ENCODE results near the gene TMEM245.

Gene TMEM245

DNA sequence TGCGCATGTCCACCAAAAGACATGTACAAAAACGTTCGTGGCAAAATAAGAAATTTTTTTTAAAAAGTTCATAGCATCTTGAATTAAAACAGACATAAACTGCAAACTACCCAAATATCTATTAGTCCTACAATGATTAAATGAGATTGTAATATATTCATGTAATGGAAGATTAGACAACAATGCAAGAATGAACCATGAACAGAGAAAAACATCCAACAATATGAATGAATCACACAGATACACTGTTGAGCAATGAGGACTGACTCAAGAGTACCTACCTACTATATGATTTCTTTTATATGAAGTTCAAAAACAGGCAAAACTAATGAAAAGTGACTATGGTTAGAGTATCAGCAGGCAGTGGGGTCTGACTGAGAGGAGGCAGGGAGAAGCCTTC lies 88.5 kb downstream of the TMEM245 start:
- DNase-seq = no peak

DNA sequence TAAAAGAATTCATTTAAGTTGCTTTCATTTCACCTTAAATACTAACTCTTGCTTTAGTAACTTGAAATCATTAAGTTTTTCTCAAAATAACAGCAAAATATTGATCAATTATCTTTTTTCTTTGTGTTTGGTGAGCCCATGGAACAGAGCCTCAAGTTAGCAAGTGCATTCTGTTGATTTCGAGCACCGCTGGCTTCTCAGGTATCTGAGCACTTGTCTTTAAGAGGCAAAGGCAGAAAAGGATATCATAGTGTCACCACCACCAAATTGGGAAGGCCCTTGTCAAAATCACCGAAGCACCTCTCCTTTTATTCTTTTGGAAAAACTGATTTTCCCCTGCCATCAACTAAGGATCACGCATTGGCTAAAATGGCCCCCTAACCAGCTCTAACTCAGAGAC lies 89.3 kb downstream of the TMEM245 start:
- no peak for DNase-seq

DNA sequence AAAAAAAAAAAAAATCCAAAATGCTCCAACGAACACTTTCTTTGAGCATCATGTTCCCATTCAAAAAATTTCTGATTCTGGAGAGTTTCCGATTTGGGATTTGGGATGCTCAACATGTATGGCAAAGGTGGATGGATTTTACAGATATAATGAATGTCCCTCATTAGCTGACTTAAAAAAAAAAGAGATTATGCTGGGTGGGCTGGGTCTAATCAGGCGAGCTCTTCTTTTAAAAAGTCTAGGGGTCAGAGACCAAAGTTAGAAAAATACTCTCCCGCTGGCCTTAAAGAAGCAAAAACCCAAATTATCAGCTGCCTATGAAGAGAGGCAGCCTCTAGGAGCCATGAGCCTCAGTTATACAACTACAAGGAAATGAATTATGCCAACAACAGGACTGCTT lies 91.3 kb downstream of the TMEM245 start:
- no peak for DNase-seq

DNA sequence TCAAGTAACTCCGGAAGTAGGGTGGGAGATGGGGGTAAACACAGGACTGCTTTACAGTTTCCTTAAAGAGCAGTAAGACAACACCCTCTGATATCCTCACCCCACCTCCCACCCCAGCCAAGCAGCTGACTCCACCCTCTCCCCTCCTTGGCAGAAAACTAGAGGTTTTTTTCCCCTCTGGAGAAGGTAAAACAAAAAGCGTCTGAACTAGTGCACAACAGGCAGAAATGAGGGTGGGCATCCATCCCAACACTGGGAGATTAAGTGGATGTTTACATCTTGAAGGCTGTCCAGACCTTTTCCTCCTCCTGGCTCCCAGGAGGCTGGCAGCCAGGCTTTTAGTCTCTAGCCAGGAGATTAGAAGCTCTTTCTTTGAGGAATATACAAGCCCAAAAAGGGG lies 92.6 kb downstream of the TMEM245 start:
- no peak for DNase-seq

DNA sequence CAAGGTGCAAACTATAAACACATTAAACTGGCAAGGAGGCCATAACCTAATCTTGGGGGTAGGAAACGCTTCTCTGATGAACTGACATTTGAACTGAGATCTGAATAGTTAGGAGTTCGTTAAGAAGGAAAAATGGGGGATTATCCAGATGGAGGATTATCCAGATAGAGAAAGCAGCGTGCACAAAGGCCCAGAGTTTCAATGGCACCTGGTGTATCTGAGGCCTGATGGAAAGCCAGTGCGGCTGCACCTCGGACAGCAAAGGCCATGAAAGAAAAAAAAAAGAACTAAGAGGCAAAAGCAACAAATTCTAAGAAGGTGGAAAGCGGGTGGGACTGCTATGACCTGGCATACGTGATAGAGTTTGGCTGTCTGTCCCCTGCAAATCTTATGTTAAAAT lies 93.4 kb downstream of the TMEM245 start:
- no peak for DNase-seq

DNA sequence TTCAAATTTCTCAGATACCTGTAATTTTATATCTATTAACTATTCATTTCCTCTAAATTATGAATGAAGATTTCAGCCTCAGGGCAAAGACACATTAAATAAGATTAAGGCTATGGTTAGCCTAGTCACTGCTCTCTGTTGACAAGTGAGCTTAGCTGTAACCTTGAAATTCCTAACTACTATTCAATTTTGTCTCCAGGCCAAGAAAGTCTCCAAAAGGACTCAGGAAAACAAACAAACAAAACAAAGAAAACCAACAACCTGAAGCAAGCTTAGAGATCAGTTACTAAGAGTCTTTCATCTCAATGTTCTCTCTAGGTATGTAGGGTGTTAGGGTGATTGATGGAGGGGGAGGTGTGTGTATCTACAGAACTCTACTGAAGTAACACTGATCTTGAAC lies 96.9 kb downstream of the TMEM245 start:
- DNase-seq = no peak

DNA sequence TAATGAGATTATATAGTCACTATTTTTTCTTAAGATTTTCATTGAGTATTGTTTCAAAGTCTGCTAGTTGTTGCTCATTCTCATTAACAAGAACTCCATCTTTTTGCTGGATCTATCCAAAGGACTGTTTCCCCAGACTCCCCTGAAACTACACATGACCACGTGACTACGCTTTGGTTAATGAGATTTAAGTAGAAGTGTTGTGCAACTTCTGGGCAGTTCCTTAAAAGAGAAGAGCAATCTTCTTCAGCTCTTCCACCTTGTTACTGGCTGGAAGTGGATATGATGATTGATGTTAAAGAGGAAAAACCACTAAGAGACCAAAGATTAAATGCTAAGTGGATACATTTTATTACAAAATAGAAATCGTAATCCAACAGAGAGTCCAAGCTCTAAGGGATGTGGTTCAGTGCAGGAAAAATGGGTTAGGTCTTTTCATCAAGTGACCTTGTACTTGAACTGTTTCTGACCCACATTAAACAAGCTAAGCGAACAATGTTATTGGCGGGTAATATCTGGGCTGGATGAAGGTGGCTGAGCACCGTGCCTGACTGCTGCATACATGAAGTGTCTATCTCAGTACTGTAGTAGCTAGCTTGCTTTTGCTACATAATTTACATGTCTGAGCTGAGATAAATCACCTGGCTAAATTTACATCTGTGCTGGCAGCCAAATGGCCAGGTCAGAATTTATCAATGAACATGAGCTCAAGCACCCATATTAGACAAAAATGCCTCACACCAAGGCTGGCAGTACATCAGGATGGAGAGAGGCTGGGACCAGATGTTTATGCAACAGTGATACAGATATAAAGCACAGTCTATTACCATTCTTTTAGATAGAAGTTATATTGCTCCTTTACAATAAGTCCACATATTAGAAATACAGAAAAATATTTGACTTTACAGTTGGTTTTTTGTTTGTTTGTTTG lies 98.9 kb downstream of the TMEM245 start:
- DNase-seq = no peak

DNA sequence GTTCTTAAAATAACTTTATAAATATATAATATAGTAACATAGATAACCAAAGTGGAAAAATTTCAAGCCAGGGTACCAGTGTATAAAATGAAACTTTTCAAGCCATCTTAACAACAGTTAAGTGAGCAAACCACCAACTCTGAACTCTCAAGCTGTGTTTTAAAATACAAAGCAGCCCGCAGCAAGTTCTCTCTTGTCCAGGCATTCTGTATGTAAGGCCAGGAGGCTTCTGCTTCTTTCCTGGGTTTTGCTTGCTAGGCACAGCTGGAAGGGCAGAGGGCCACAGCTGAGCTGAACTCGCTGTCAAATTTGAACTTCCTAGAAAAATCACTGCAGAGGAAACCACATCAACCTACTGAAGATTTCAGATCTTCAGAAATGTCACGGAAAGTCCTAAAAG lies 99.6 kb downstream of the TMEM245 start:
- DNase-seq = no peak

DNA sequence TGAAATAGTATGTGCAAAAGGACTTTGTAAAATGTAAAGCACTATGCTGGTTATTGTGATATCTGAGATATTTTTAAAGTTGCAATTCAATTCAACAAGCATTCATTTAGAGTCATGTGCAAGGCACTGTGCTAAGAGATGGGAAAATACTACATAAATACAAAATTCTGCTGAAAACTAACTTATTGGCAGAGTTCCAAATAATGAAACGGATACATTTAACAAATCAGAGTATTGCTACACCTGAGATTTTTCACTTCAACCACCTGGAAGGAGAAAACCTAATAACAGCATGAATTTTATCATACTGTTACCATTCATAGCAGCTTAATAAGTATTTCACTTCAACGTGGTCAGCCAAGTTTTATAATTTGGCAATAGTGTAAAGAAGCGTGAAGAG lies 100.3 kb downstream of the TMEM245 start:
- no peak for DNase-seq

DNA sequence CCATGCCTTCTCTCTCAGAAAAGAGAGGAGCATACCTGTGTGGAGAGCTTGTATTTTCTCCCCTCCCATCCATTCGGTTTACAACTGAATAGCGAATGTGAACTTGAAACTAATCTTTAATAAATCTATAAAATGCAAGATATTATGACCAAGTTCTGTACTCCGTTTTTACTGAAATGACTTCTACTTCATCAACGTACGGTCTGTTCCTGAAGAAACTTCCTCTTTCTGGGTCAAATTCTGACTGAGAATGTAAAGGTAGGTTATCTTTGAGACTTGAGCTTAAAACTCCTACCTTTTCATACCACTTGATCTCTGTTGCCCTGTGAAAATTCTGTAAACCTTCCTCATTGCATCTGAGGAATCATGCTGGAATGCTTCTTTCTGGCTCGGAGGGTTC lies 102.3 kb downstream of the TMEM245 start:
- DNase-seq = no peak

DNA sequence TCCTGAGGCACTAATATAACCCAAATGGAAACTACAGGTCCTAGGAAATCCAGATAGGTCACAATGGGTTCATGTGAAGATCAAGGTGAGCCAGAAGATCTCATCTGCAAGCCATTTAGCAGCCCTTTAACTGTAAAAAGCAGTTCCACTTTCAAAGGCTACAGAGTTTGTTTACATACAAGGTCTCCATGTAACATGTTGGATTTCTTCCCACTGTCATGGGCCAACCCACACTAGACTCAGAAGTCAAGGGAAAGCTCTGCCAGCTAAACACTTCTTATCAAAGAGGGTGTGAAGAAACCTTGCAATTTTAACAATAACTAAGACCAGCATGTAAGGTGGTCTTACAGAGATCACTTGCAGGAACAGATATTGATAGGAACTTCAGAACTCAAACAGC lies 102.7 kb downstream of the TMEM245 start:
- no peak for DNase-seq

DNA sequence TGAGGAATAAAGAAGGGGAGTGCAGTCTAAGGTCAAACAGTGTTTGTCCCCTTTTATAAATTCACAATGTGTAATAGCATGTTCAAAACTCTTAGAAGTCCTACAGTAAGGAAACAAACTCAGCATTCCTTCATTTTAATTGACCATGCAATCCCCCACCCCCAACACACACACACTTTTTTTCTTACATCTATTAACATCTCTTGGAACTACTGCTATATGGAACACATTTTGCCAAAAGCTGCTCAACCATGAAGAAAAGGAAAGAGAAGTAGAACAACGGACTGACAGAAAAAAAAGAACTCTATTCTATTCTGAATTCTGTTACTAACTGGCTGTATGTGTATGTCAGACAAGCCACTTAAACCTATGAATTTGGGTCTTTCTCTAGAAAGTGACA lies 103.6 kb downstream of the TMEM245 start:
- no peak for DNase-seq

DNA sequence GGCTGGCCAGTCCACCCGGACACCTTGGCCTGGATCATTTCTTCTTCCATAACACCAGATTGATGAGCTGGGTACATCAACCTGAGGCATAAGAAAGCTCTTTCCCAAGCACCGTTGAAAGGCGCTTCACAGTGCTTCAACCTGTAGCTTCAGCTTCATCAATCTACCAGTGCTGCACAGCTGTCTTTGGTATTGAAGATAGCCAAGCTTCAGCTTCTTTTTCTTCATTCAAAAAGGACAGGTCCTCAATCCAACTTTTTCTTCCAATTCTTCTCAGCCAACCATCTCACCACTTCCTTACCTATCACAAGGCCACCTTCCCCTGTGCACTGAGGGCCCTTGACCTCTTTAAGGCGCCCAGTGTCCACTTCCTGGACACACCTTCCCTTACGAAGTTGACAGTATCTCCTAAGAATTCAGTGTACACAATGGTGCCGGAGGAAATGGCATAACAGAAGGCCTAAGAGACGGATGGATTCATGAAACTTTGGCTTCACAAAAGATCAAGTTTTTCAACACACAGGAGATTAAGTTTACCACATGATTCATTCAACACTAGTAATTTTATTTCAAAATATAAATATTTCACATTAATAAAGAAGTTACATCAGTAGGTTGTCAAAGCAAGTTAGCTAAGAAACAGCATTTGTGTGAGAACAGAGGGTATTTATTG lies 105.0 kb downstream of the TMEM245 start:
- DNase-seq = no peak

DNA sequence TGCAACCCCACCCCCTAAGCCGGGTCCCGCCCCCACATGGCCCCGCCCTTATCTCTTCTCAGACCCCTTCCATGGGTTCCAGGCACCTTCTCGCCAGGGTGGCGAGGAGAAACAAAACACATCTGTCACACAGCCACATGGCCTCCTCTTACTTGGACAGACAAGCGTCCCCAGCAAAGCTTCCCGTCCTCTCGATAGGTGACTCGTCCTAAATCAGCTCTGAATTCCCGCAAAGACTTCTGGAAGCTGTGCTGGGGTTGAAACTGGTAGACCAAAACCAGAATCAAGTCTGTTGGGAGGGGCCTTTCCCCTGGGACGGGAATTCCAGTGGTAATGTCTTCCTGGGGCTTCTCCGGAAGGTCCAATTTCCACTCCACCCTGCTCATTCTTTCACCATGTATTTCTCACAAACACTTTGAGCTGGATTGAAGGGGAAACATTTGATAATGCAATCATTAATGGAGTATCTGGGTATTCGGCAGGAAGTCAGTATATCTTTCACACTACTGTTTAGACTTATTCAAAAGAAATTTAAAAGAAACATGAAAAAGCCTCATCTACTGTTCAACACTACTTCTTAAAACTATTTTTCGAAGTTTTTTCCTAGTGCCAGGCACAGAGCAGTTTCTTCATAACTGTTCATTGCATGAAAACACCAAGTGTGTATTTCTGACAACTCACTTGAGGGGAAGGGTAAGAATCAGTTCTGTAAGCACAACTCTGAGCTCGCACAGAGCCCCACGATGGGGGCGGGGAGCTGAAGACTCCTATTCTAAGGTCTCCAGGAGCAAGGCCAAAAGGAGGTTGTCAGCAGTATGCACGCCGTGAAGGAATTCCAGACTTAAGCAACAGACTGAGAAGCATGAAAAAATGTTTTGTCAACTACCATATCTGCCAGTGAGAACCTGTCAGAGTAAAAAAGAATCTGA lies 105.8 kb downstream of the TMEM245 start:
- DNase-seq = peak in 4 of 56 donors; percentile 1 to 78 (median 58)

DNA sequence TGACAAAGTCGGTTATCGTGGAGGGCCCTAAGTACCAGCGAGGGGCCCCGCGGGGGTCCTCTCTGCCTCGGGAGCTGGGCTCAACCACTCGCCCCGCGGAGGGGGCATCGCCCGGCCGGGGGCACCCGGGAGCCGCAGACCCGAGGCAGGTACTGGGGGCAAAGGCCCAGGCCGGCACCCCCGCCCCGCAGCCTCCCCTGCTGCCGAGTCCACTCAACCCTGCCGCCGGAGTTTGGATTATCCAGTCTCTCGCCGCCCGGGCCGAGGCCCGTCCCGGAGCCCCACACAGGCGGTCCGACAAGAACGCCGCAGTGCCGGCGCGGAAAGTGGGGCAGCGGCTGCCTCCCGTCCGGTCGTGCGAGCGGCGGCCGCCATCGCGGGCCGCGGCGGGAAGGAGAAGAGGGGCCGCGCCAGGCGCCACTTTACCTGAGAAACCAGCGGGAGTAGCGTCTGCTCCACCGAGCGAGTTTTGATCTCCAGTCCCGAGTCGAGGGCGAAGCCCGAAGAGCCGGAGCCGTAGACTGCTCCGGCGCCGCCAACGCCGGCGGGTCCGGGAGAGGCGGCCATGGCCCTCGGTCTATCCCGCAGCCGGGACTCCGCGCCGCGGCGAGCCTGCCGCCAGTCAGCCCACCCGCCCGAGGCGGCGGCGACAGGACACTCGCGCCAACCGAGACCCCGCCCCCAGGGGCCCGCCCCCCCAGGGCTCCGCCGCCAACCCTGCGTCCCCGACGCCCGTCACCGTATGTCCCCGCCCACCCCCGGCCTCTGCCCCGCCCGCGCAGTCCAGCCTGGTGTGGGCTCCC lies 106.7 kb downstream of the TMEM245 start, which contains the start of gene CTNNAL1:
Gene CTNNAL1 (minus strand): TSS at position 624 of the 803 bp plus-strand sequence. CDS start 57 bp downstream, at position 567.
- DNase-seq = peak in 55 of 56 donors; percentile 15 to 93 (median 84)

DNA sequence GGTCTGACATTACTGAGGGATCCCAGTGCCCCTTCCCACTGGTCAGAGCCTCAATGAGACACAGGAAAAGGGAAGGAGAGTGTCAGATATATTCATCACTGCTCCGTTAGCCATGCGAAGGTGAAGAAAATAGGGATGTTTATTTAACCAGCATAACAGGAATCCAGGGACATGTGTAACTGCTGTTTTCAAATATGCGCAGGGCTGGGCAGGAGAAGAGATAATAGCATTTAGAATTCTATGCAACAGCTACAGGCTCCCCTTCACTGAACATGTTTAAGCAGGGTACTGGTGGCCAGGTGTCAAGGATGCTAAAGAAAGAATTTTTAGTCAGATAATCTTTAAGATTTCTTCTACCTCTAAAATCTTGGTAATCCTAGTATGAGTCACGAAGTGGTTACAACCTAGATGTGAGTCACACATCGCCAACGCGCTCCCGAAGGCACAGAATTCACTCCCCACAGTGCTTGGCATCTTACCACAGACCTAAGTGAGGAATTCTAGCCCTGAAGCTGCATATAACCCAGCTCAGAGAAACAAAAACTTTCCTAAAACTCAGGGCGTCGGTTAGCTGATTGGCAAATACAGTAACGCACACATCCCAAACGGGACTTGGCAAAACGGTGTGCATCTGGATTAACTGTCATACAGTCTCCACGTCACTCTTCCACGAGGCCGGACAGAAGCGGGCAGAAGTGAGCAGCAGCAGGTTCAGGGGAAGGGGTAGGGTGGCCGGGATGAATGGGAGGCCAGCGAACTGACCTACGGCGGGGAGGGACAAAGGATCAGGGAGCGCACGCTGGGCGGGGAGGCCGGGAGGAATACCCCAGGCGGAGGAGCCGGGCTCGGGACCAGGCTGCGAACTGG lies 107.5 kb downstream of the TMEM245 start:
- peak in 34 of 56 donors; percentile 2 to 75 (median 32) for DNase-seq

DNA sequence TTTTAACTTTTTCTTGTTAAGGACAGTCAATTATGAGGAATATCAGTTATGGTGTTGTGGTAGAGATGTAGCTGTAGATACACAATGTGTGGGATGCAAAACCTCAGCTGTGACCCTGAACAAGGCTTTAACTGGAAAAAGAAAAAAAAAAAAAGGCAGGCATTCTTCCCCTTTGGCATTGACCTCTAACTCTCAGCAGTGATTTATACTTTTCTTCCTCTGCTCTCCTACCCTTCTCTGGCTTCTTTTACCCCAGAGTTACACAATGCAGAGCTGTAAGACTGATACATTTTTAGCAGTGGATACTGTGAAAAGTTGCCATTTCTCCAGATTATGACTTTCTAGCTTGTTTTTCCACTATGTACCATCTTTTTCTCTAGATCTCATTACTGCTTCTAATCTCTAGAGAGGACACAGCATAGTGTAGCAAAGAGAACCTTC lies 108.5 kb downstream of the TMEM245 start:
- DNase-seq = no peak

DNA sequence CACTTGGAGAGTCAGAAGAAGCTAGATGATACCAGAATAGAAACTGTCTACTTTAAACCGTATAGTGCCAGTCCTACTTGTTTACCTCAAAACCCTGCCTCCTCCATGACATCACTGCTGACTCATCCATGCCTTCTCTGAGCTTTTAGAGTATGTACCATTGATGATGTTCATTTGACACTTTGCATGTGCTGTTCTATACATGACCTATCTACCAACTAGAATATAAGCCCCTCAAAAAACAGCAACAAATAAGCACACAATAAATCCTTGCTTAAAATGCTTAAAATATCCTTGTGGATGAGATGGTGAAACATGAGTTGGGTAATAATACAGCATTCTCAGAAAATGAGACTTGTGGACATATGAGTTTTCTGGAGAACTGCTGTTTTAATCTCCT lies 109.0 kb downstream of the TMEM245 start:
- DNase-seq = no peak

DNA sequence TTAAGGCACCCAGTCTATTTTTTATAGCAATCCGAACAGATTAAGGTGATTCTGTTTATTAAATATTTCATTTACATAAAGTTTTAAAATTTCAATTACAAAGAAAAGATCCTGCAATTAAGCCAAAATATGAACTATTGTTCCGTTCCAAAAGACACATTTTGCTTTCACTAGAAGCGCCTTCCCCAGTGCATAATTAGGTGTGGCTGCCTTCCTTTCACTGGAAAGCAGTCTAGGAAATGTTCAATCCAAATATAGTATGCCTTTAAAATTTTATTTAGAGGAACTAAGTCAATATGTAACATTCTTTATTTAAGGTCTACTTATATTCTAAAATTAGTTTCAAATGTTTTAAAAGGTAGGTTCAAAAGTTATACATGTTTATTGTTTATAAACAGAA lies 114.1 kb downstream of the TMEM245 start:
- no peak for DNase-seq

DNA sequence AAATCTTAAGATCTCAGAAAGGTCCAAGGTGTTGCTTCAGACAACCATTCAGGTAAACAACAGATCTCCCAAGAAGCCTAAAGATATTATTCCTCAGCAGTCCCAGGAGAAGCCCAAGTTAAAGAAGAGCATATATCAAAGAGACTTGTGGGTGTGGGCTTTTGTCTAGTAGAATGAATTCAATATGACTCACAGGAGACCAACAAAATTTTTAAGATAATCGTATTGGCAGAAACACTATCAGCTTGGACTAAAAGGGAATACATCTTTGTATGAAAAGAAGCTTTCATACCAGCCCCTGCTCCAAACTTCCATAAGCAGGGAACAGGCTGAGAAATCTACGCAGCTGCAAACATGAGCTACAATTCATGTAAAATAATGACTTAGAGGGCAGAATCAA lies 116.6 kb downstream of the TMEM245 start:
- no peak for DNase-seq

All from amygdala (tissue), 56 donors.